NCI-H345 (cell line): ENCODE measurements around the gene ST8SIA3.
"Not testable (repeated sequence)": the region's sequence is repeated elsewhere in the genome, so short reads cannot be mapped to it uniquely, and the experiment has no call there.

Experiments
- DNase-seq: peaks from one replicate; lab custom pipeline; 2025; lab: John Stamatoyannopoulos, UW

ST8SIA3 gene

DNA sequence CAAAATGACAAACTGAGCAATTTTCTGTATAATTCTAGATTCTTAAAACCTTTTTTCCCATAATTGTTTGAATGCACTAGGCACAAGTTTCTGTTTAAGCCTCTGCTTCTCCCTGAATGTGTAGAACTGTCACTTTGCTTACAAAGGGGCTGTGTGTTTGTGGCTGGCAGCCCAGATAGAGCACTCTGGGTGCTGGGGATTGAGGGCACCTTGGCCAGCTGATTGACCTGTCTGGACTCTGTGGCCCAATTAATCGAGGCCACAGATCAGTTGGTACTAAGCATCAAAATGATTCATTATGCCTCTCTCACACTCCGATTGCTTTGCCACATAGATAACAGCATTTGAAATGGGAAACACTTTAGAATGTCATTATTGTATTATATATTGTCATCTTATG lies 12.1 kb downstream of the ST8SIA3 start:
- no peak for DNase-seq

DNA sequence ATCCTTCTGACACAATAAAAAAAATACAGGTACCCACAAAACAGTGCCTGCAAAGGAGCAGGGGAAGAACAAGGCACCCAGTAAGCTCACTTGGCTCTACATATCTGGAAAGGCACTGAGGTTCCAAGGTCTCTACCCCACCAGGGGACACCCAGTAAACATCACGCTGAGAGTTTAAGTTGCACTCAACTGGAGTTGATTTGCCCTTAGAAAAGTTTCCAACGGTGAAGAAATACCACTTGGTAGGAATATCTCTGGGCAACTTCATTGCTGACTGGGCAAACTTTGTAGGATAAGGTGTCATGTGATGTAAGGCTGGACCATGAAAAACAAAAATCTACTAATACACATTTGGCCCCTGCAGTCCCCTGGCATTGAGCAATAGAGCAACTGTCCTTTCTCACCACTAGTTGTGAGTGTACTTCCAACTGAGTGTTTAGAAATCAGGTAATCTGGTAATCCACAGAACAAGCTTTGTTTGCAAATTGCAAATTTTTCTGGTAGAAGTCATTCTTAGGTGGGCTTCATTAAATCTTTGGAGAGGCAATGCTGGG lies 14.2 kb downstream of the ST8SIA3 start:
- no peak for DNase-seq

DNA sequence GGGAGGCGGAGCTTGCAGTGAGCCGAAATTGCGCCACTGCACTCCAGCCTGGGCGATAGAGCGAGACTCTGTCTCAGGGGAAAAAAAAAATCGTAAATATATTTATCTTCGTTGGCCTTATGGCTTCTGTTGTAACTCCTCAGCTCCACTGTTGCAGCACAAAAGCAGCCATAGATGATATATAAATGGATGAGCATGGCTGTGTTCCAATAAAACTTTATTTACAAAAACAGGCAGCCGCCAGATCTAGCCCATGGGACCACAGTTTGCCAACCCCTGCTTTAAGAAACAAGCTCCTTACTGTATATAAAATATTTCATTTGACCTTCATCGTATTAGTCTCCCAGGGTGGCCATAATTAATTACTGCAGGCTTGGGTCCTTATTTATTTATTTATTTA lies 20.1 kb downstream of the ST8SIA3 start:
- DNase-seq: no peak

DNA sequence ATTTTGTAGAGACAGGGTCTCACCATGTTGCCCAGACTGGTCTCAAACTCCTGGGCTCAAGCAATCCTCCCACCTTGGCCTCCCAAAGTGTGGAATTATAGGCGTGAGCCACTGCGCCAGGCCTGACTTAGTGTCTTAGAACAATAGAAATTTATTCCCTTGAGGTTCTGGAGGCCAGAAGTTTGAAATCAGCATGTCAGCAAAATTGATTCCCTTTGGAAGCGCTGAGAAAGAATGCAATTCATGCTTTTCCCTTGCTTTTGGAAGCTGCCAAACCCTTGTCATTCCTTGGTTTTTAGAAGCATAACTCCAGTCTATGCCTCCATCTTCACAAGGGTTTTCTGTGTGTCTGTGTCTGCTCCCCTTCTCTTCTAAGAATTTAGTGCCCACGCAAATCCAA lies 20.7 kb downstream of the ST8SIA3 start:
- DNase-seq: no peak

DNA sequence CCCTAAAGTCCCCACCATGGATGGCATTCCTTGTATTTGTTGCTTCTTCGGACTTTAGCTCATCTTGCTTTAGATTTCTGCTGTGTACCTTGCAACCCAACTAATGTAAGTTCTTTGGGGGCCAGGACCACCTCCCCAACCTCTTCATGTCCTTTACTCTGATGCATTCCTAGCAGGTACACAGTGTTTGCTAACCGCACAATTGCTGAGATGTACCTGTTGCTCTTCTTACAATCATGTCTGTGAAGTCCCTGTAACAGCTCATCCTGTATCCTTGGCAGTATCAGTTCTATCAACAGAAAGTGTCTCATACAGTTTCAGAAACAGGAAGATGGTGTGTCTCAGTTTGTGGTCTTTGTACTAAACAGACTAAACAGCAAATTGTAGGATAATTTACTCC lies 24.1 kb downstream of the ST8SIA3 start:
- DNase-seq: no peak

DNA sequence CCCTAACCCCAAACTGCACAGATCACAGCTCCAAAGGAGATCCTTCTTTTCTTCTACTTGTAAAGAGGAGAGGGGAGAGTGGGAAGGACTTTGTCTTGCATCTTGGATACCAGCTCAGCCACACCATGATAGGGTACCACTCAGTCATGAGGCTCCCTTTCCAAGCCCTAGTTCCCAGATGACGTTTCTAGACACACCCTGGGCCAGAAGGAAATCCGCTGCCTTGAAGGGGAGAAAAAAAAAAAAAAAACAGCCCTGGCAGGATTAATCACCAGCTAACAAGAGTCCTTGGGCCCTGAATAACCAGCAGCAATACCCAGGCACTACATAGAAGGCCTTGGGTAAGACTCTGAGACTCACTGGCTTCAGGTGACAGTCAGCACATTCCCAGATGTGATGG lies 36.9 kb downstream of the ST8SIA3 start:
- DNase-seq: no peak

DNA sequence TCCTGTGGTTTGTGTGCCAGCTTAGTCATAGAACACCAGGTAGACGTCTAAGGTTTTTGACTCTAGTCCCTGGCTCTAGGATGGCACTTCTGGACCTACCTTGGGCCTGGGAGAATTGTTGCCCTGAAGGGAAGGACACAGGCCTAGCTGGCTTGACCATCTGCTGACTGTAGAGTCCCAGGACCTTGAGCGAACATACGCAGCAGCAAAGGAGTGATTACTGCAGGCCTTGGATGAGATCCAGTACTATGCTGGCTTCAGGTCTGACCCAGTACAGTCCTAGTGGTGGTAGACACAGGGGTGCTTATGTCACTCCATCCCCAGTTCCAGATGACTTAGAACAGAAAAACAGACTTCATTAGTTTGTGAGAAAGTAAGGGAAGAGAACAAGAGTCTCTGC lies 37.7 kb downstream of the ST8SIA3 start:
- no peak for DNase-seq

DNA sequence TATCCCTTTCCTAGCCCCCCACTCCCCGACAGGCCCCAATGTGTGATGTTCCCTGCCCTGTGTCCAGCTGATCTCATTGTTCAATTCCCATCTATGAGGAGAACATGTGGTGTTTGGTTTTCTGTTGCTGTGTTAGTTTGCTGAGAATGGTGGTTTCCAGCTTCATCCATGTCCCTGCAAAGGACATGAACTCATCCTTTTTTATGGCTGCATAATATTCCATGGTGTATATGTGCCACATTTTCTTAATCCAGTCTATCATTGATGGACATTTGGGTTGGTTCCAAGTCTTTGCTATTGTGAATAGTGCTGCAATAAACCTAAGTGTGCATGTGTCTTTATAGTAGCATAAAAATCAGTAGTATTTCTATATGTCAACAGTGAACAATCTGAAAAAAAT lies 42.4 kb downstream of the ST8SIA3 start:
- DNase-seq: not testable (repeated sequence)

DNA sequence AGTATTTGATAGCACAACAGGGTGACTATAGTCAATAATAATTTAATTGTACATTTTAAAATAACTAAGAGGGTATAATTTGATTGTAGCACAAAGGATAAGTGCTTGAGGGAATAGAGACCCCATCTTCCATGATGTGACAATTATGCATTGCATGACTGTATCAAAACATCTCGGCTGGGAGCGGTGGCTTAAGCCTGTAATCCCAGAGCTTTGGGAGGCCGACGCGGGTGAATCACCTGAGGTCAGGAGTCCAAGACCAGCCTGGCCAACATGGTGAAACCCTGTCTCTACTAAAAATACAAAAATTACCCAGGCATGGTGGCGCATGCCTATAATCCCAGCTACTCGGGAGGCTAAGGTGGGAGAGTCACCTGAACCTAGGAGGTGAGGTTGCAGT lies 44.5 kb downstream of the ST8SIA3 start:
- not testable (repeated sequence) for DNase-seq

DNA sequence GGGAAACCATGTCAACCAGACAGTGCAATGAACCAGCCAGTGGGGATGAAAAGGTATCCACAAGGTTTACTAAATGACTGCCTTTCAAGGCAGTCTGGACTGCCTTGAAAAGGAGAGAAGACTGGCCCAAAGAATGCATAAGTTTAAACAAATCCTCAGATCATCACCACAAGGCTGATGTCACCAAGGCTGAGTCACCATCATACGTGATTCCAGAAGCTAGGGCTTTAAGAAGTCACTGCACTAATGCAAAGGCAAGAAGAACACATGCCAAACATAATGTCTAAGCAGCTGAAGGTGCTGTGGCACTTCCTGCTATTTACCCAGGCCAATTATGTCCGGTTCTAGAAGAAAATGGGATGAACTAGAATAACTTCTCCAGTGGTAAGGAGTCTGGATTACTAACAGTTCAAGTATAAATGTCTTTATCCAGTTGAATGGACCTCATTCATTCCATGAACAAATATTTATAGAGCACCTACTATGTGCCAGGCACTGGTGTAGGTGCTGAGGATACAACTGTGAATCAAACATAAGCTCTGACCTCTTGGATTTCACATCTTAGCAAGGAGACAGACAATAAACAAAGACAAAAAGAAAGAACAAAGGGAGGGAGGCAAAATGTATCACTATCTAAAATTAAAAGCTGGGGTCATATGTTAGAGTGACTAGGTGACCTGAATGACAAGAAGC lies 45.2 kb downstream of the ST8SIA3 start:
- no peak for DNase-seq

DNA sequence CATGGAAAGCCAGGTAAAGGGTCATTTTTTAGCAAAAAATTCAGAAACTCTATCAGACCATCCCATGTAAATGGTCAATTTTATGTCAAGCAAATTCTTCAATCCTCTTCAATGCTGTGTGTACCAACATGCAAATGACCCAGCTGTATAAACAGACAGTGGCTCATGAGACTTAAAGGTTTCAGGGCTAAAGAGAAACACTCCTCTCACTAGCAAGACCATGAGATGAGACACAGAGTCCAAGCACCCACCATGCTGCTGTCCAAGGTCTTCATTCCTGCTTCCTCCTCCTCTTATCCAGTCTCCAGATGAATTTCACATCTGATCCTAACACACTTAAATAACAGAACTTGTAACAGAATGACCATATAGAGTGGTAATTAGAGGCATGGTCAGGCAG lies 52.0 kb downstream of the ST8SIA3 start:
- no peak for DNase-seq

DNA sequence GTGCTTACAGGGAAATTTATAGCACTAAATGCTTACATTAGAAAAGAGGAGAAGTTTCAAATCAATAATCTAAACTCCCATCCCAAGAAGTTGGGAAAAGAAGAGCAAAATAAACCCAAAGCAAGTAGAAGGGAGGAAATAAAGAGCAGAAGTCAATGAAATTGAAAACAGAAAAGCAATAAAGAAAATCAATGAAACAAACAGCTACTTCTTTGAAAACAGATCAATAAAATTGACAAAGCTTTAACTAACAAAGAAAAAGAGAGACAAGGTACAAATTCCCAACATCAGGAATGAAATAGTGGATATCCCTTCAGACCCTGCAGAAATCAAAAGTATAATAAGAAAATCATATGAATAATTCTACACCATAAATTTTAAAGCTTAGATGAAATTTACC lies 57.3 kb downstream of the ST8SIA3 start:
- no peak for DNase-seq

DNA sequence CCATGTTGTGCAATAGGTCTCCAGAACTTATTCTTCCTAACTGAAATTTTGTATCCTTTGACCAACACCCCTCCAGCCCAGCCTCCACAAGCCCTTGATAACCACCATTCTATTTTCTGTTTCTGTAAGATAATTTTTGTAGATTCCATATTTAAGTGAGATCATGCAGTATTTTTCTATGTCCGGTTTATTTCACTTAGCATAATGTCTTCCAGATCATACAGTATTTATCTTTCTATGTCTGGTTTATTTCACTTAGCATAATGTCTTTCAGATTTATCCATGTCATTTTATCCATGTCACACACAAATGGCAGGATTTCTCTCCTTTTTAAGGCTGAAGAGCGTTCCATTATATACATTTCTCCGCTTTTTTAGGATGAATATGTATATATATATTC lies 58.4 kb downstream of the ST8SIA3 start:
- no peak for DNase-seq

DNA sequence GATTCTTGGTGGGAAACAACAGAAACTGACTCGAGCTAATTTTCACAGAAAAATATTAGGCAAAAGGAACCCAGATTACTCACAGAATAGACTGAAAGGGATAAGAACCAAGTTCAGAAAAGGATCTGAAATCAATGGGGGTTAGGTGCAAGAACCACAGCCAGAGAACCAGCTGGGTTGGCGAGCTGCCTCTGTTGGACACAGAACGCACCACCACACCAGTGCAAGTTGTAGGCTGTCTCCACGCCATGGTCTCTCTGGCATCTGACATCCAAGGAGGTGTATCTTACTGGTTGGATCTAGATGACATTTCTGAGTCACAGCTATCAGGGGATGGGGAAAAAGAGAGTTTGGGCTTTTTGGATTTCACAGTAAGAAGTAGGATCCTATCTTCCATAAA lies 64.2 kb downstream of the ST8SIA3 start:
- DNase-seq: no peak
